ENCODE measurements around the gene HNRNPL. TPM values are rescaled to one million over a fixed set of nuclear protein-coding genes. Genes with fewer than 3 reads are reported as not detected.
"Not testable (repeated sequence)": the region's sequence is repeated elsewhere in the genome, so short reads cannot be mapped to it uniquely, and the experiment has no call there.

Gene HNRNPL
- total RNA-seq, 1 donor from 2014 or later = 190 TPM

DNA sequence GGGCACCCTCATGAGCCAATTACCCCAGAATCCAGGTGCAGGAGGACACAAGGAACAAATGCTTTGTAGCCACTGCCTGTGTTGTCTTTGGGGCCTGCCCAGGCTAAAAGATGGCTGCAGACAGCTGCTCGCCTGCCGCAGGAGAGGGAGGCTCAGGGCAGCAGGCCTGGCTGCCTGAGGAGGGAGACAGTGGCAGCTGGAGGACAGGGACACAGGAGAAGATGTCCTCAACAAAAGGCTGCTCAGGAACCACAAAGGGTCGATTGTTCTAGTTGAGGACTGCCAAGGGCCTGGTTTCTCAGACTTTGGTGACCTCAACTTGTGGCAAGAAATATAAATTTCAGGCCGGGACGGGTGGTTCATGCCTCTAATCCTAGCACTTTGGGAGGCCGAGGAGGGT, 42.0 kb upstream of the HNRNPL start:
- TF ChIP-seq, protein P1, sequence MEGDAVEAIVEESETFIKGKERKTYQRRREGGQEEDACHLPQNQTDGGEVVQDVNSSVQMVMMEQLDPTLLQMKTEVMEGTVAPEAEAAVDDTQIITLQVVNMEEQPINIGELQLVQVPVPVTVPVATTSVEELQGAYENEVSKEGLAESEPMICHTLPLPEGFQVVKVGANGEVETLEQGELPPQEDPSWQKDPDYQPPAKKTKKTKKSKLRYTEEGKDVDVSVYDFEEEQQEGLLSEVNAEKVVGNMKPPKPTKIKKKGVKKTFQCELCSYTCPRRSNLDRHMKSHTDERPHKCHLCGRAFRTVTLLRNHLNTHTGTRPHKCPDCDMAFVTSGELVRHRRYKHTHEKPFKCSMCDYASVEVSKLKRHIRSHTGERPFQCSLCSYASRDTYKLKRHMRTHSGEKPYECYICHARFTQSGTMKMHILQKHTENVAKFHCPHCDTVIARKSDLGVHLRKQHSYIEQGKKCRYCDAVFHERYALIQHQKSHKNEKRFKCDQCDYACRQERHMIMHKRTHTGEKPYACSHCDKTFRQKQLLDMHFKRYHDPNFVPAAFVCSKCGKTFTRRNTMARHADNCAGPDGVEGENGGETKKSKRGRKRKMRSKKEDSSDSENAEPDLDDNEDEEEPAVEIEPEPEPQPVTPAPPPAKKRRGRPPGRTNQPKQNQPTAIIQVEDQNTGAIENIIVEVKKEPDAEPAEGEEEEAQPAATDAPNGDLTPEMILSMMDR (IDR thresholded peaks at IDR 0.05) = no peak
- TF ChIP-seq POLR2A (IDR thresholded peaks at IDR 0.05) = no peak
- TF ChIP-seq POLR2AphosphoS5 (IDR thresholded peaks at IDR 0.05; ENCODE audit: insufficient read depth in 1 of 2, low read depth in 1 of 2) = no peak
- Histone ChIP-seq H3K4me3 (no peak overlapping the region), H3K9me3 (no peaks in the 10 kb centered on the region), H3K27me3 (no peaks in the 10 kb centered on the region), H3K36me3 (peaks cover 0 to 30% of the 10 kb centered on the region in 2 donors), H3K4me1 (no peaks in the 10 kb centered on the region), H3K27ac (no peak overlapping the region)
- no peak for DNase-seq (ENCODE audit: extremely low spot score in 2 of 2)
- intact Hi-C loops (cut with DNase I) = no loop called here

GRCh38 chr19:38890686-38891085, 40.9 kb upstream of the HNRNPL start:
- H3K9me3 ChIP-seq = no peaks in the 10 kb centered on the region
- H3K27ac ChIP-seq = no peak overlapping the region
- intact Hi-C loops (cut with DNase I) = no loop called here
- peaks cover 0 to 30% of the 10 kb centered on the region in 2 donors for H3K36me3 ChIP-seq
- no peaks in the 10 kb centered on the region for H3K4me1 ChIP-seq
- TF ChIP-seq POLR2AphosphoS5 (IDR thresholded peaks at IDR 0.05; ENCODE audit: insufficient read depth in 1 of 2, low read depth in 1 of 2) = no peak
- DNase-seq (ENCODE audit: extremely low spot score in 2 of 2) = no peak
- no peak overlapping the region for H3K4me3 ChIP-seq
- no peaks in the 10 kb centered on the region for H3K27me3 ChIP-seq

DNA sequence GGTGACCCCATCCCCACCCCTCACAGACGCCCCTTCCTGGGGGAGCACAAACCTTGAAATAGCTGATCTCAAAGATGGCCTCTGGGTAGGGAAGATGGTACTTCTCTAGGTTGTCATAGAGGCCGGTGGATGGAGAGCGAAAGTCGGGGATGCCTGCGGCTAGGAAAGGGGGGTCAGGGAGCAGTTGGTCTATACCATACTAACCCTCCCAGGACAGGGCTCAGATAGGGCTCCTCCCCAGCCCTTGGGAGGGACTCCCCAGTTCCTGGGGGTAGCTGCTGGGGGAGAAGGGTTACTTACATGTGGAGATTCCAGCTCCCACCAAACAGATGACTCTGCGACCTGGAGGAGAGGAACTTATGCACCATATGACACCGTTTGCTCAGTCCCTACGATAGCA, 40.0 kb upstream of the HNRNPL start:
- intact Hi-C loops (cut with DNase I) = no loop called here
- H3K27ac ChIP-seq = no peak overlapping the region

GRCh38 chr19:38888876-38889275, 39.1 kb upstream of the HNRNPL start:
- H3K9me3 ChIP-seq = no peaks in the 10 kb centered on the region
- TF ChIP-seq POLR2A (IDR thresholded peaks at IDR 0.05) = no peak
- no peak for TF ChIP-seq POLR2AphosphoS5 (IDR thresholded peaks at IDR 0.05; ENCODE audit: insufficient read depth in 1 of 2, low read depth in 1 of 2)
- TF ChIP-seq, protein P1 (IDR thresholded peaks at IDR 0.05) = no peak
- no peaks in the 10 kb centered on the region for H3K27me3 ChIP-seq
- DNase-seq (ENCODE audit: extremely low spot score in 2 of 2) = no peak
- no peaks in the 10 kb centered on the region for H3K4me1 ChIP-seq
- H3K27ac ChIP-seq = no peak overlapping the region
- intact Hi-C loops (cut with DNase I) = no loop called here
- H3K36me3 ChIP-seq = peaks cover 0 to 33% of the 10 kb centered on the region in 2 donors
- no peak overlapping the region for H3K4me3 ChIP-seq

More for the DNA sequence above, 40.0 kb upstream of the HNRNPL start:
- TF ChIP-seq, protein P1 (IDR thresholded peaks at IDR 0.05) = no peak
- TF ChIP-seq POLR2AphosphoS5 (IDR thresholded peaks at IDR 0.05; ENCODE audit: insufficient read depth in 1 of 2, low read depth in 1 of 2) = no peak
- TF ChIP-seq POLR2A (IDR thresholded peaks at IDR 0.05) = no peak
- no peak for DNase-seq (ENCODE audit: extremely low spot score in 2 of 2)
- Histone ChIP-seq H3K9me3 (no peaks in the 10 kb centered on the region), H3K27me3 (no peaks in the 10 kb centered on the region), H3K4me3 (no peak overlapping the region), H3K36me3 (peaks cover 0 to 30% of the 10 kb centered on the region in 2 donors), H3K4me1 (no peaks in the 10 kb centered on the region)

DNA sequence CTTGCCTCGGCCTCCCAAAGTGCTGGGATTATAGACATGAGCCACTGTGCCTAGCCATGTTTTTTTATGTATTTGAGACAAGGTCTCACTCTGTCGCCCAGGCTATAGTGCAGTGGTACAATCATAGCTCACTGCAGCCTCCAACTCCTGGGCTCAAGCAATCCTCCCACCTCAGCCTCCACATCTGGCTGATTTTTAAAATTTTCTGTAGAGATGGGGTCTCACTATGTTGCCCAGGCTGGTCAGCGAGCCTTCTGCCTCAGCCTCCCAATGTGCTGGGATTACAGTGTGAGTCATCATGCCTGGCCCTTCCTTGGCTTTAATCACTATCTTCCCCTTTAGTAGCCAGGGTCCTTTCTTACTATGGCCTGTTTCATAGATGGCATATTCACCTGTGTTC, 34.9 kb upstream of the HNRNPL start:
- DNase-seq (ENCODE audit: extremely low spot score in 2 of 2); H3K4me1 ChIP-seq; H3K4me3 ChIP-seq; H3K27ac ChIP-seq; H3K9me3 ChIP-seq; H3K27me3 ChIP-seq; intact Hi-C loops (cut with DNase I): not testable (repeated sequence)
- peaks cover 0 to 45% of the 10 kb centered on the region in 2 donors for H3K36me3 ChIP-seq

DNA sequence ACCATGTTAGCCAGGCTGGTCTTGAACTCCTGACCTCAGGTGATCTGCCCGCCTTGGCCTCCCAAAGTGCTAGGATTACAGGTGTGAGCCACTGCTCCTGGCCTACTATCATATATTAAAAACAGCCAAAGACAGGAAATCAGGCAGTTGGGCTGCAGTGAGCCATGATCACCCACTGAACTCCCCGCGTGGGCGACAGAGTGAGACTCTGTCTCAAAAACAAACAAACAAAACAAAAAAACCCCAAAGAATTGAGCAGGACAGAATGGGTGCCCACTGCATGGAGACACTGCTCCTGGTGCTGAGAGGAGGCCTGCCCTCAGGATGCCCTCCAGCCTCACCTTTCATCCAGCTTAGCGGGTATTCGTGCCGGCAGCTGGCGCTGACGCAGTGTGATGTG, 33.5 kb upstream of the HNRNPL start:
- H3K27ac ChIP-seq = no peak overlapping the region
- intact Hi-C loops (cut with DNase I) = no loop called here
- H3K36me3 ChIP-seq = peaks cover 0 to 34% of the 10 kb centered on the region in 2 donors
- H3K27me3 ChIP-seq = no peaks in the 10 kb centered on the region
- DNase-seq (ENCODE audit: extremely low spot score in 2 of 2) = no peak
- no peaks in the 10 kb centered on the region for H3K4me1 ChIP-seq
- no peak overlapping the region for H3K4me3 ChIP-seq
- TF ChIP-seq, protein P1 (IDR thresholded peaks at IDR 0.05) = no peak
- TF ChIP-seq POLR2A (IDR thresholded peaks at IDR 0.05) (no peak), POLR2AphosphoS5 (IDR thresholded peaks at IDR 0.05; ENCODE audit: insufficient read depth in 1 of 2, low read depth in 1 of 2) (no peak)
- no peaks in the 10 kb centered on the region for H3K9me3 ChIP-seq
